HG03571 (cell line): Measurements from ENCODE around the gene CABP4.

Experiments used
- ATAC-seq: cut with Tn5 transposase; IDR thresholded peaks from one replicate; pipeline ENCODE4 v1.9.1; 2021; ENCODE audit not compliant: unreplicated experiment

CABP4 gene

GRCh38 chr11:67507242-67507863 is 52.2 kb downstream of the CABP4 start:
- no peak for ATAC-seq

- peak; percentile 63 for ATAC-seq
Observed at GRCh38 chr11:67507864-67508485, 52.8 kb downstream of the CABP4 start, which contains the start of gene CDK2AP2. Gene CDK2AP2 (minus strand): TSS chr11:67508162. CDS start chr11:67508082, 80 bp downstream.

- peak; percentile 32 for ATAC-seq
Observed at GRCh38 chr11:67508486-67509121, 53.5 kb downstream of the CABP4 start.

- no peak for ATAC-seq
Observed at GRCh38 chr11:67510023-67510345, 54.8 kb downstream of the CABP4 start.
